ENCODE measurements around the gene RIF1.

The RIF1 gene

DNA sequence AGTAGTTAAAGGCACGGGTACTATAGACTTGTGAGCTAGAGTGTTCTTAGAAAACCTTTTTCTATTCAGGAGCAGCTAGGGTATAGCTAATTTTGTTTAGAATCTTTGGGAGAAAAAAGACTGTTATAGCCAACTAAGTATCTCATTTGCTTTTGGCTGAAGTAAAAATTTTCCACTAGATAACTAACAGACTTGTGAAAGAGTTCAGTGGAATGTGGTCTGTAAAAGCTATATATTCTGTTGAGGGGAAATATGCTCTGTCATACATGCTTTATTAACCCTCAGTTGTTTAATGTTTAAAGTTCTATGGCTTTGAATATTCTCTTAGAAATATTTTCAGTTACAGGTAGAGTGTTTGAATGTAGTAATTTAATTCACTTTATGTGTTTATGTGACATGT lies 49.7 kb downstream of the RIF1 start:
- H3K9me3 ChIP-seq (ENCODE audit: control extremely low read depth in 1 of 5, control insufficient read depth in 4 of 5, insufficient read depth in 2 of 5, low read depth in 1 of 5, low read length in 4 of 5) = no peaks in the 10 kb centered on the region
- no peaks in the 10 kb centered on the region for H3K4me1 ChIP-seq (ENCODE audit: control extremely low read depth in 1 of 4, control insufficient read depth in 4 of 4, insufficient read depth in 4 of 4, low read length in 3 of 4)
- peaks cover 19 to 82% (median 48%) of the 10 kb centered on the region in 4 experiments for H3K36me3 ChIP-seq (ENCODE audit: control insufficient read depth in 4 of 4, insufficient read depth in 4 of 4, low read length in 3 of 4)
- ChIA-PET CTCF (interaction anchor here (0.5 to 2.7 kb wide), 4 partner anchors 9 to 1224 kb away, joined by 3 to 13 read pairs (median 3); no protein-coding TSS in a partner anchor), POLR2A (no interaction called here)
- WGBS (ENCODE audit: insufficient coverage) = 100% methylated on average over 1 of the region's 1 CpG
- H3K27me3 ChIP-seq (replicated peaks in 2 of 5; ENCODE audit: control insufficient read depth in 4 of 5, insufficient read depth in 5 of 5, low read length in 4 of 5) = no peaks in the 10 kb centered on the region
- no peak overlapping the region for H3K4me3 ChIP-seq (ENCODE audit: control insufficient read depth in 1 of 7, extremely low read depth in 1 of 7, insufficient read depth in 4 of 7, low read depth in 2 of 7, low read length in 6 of 7)
- DNase-seq = no peak
- H3K27ac ChIP-seq (ENCODE audit: insufficient read depth in 1 of 2, low read depth in 1 of 2, low read length in 2 of 2, poor library complexity in 1 of 2, severe bottlenecking in 2 of 2) = no peak overlapping the region

DNA sequence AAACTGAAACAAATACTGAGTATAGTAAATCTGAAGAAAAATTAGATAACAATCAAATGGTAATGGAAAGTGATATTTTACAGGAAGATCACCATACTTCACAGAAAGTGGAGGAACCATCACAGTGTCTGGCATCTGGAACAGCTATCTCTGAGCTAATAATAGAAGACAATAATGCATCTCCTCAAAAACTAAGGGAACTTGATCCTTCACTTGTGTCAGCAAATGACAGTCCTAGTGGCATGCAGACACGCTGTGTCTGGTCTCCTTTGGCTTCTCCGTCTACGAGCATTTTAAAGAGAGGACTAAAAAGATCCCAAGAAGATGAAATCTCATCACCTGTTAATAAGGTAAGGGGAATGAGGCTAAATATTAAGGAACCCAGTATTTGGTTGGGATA lies 56.1 kb downstream of the RIF1 start:
- DNase-seq = no peak
- CTCF ChIA-PET = interaction anchor here (0.7 to 1.0 kb wide), 2 partner anchors 9 to 560 kb away, joined by 3 to 4 read pairs; no protein-coding TSS in a partner anchor
- Histone ChIP-seq H3K27me3 (replicated peaks in 2 of 5; ENCODE audit: control insufficient read depth in 4 of 5, insufficient read depth in 5 of 5, low read length in 4 of 5) (no peaks in the 10 kb centered on the region), H3K27ac (ENCODE audit: insufficient read depth in 1 of 2, low read depth in 1 of 2, low read length in 2 of 2, poor library complexity in 1 of 2, severe bottlenecking in 2 of 2) (no peak overlapping the region), H3K4me3 (ENCODE audit: control insufficient read depth in 1 of 7, extremely low read depth in 1 of 7, insufficient read depth in 4 of 7, low read depth in 2 of 7, low read length in 6 of 7) (no peak overlapping the region), H3K4me1 (ENCODE audit: control extremely low read depth in 1 of 4, control insufficient read depth in 4 of 4, insufficient read depth in 4 of 4, low read length in 3 of 4) (no peaks in the 10 kb centered on the region), H3K9me3 (ENCODE audit: control extremely low read depth in 1 of 5, control insufficient read depth in 4 of 5, insufficient read depth in 2 of 5, low read depth in 1 of 5, low read length in 4 of 5) (peaks cover 0 to 4% (median 1%) of the 10 kb centered on the region in 5 experiments), H3K36me3 (ENCODE audit: control insufficient read depth in 4 of 4, insufficient read depth in 4 of 4, low read length in 3 of 4) (peaks cover 20 to 96% (median 63%) of the 10 kb centered on the region in 4 experiments)
- POLR2A ChIA-PET = no interaction called here
- WGBS (ENCODE audit: insufficient coverage) = 100% methylated on average over 1 of the region's 3 CpGs

DNA sequence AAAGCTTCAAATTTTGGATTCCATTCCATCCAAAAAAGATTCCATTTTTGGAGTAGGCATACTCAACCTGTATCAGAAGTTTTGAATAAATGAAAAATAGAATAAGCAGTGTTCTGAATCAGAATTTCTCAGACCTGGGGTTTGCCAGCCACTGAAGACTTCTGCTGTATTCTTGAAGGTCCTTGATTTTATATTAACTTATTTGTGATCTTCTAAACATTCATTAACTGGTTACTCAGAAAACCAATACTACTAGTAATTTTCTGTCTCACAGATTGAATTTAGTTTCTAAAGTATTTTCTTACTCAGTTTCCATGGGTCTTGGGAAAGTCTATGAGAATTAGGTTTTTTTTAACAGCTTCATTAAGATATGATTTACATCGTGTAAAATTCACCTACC lies 60.9 kb downstream of the RIF1 start:
- Histone ChIP-seq H3K4me1 (ENCODE audit: control extremely low read depth in 1 of 4, control insufficient read depth in 4 of 4, insufficient read depth in 4 of 4, low read length in 3 of 4) (no peaks in the 10 kb centered on the region), H3K27ac (ENCODE audit: insufficient read depth in 1 of 2, low read depth in 1 of 2, low read length in 2 of 2, poor library complexity in 1 of 2, severe bottlenecking in 2 of 2) (no peak overlapping the region), H3K27me3 (replicated peaks in 2 of 5; ENCODE audit: control insufficient read depth in 4 of 5, insufficient read depth in 5 of 5, low read length in 4 of 5) (no peaks in the 10 kb centered on the region), H3K9me3 (ENCODE audit: control extremely low read depth in 1 of 5, control insufficient read depth in 4 of 5, insufficient read depth in 2 of 5, low read depth in 1 of 5, low read length in 4 of 5) (peaks cover 0 to 6% (median 4%) of the 10 kb centered on the region in 5 experiments), H3K4me3 (ENCODE audit: control insufficient read depth in 1 of 7, extremely low read depth in 1 of 7, insufficient read depth in 4 of 7, low read depth in 2 of 7, low read length in 6 of 7) (no peak overlapping the region), H3K36me3 (ENCODE audit: control insufficient read depth in 4 of 4, insufficient read depth in 4 of 4, low read length in 3 of 4) (peaks cover 25 to 74% (median 46%) of the 10 kb centered on the region in 4 experiments)
- CTCF ChIA-PET = interaction anchor here (0.7 kb wide), 1 partner anchor 31 kb away, joined by 3 read pairs; no protein-coding TSS in a partner anchor
- POLR2A ChIA-PET = no interaction called here
- DNase-seq = no peak
- no CpG with 5 or more reads among the region's 1 CpG for WGBS (ENCODE audit: insufficient coverage)

DNA sequence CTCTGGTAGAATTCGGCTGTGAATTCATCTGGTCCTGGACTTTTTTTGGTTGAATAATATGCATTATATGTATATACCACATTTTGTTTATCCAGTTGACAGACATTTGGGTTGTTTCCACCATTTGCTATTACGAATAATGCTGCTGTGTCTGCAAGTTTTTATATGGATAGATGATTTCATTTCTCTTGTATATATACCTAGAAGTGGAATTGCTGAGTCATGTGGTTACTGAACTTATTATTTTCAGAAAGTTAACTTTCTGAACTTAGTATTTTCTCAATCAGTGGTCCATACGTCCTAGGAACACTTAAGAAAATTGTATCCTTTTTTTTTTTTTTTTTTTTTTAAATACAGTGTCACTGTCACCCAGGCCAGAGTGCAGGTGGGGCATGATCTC lies 63.3 kb downstream of the RIF1 start:
- peaks cover 0 to 6% (median 4%) of the 10 kb centered on the region in 5 experiments for H3K9me3 ChIP-seq (ENCODE audit: control extremely low read depth in 1 of 5, control insufficient read depth in 4 of 5, insufficient read depth in 2 of 5, low read depth in 1 of 5, low read length in 4 of 5)
- ChIA-PET POLR2A (no interaction called here), CTCF (no interaction called here)
- H3K27ac ChIP-seq (ENCODE audit: insufficient read depth in 1 of 2, low read depth in 1 of 2, low read length in 2 of 2, poor library complexity in 1 of 2, severe bottlenecking in 2 of 2) = no peak overlapping the region
- H3K4me1 ChIP-seq (ENCODE audit: control extremely low read depth in 1 of 4, control insufficient read depth in 4 of 4, insufficient read depth in 4 of 4, low read length in 3 of 4) = no peaks in the 10 kb centered on the region
- H3K27me3 ChIP-seq (replicated peaks in 2 of 5; ENCODE audit: control insufficient read depth in 4 of 5, insufficient read depth in 5 of 5, low read length in 4 of 5) = no peaks in the 10 kb centered on the region
- DNase-seq = peak in 2 of 3 donors; percentile 5 to 15
- no CpG with 5 or more reads among the region's 3 CpGs for WGBS (ENCODE audit: insufficient coverage)
- peaks cover 20 to 66% (median 47%) of the 10 kb centered on the region in 4 experiments for H3K36me3 ChIP-seq (ENCODE audit: control insufficient read depth in 4 of 4, insufficient read depth in 4 of 4, low read length in 3 of 4)
- no peak overlapping the region for H3K4me3 ChIP-seq (ENCODE audit: control insufficient read depth in 1 of 7, extremely low read depth in 1 of 7, insufficient read depth in 4 of 7, low read depth in 2 of 7, low read length in 6 of 7)

DNA sequence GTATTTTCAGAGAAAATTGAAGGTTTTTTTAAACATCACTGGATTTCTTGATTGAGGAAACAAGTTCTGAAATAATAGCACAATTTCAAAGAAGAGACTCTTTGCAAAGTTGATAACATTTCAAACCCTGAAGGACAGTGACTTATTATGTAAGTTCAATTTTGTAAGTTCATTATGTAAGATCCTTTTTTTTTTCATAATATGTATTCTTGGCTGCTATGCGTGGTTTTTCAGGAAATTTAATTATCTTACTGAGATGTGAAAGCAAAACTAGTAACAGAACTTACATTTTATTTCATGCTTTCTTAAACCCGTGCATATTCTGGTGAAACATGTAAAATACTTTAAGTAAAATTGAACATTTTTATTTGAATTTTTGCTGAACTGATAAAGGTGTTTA lies 65.4 kb downstream of the RIF1 start:
- no CpG with 5 or more reads among the region's 2 CpGs for WGBS (ENCODE audit: insufficient coverage)
- Histone ChIP-seq H3K27ac (ENCODE audit: insufficient read depth in 1 of 2, low read depth in 1 of 2, low read length in 2 of 2, poor library complexity in 1 of 2, severe bottlenecking in 2 of 2) (no peak overlapping the region), H3K4me1 (ENCODE audit: control extremely low read depth in 1 of 4, control insufficient read depth in 4 of 4, insufficient read depth in 4 of 4, low read length in 3 of 4) (no peaks in the 10 kb centered on the region), H3K27me3 (replicated peaks in 2 of 5; ENCODE audit: control insufficient read depth in 4 of 5, insufficient read depth in 5 of 5, low read length in 4 of 5) (no peaks in the 10 kb centered on the region), H3K9me3 (ENCODE audit: control extremely low read depth in 1 of 5, control insufficient read depth in 4 of 5, insufficient read depth in 2 of 5, low read depth in 1 of 5, low read length in 4 of 5) (peaks cover 0 to 6% (median 4%) of the 10 kb centered on the region in 5 experiments), H3K4me3 (ENCODE audit: control insufficient read depth in 1 of 7, extremely low read depth in 1 of 7, insufficient read depth in 4 of 7, low read depth in 2 of 7, low read length in 6 of 7) (no peak overlapping the region), H3K36me3 (ENCODE audit: control insufficient read depth in 4 of 4, insufficient read depth in 4 of 4, low read length in 3 of 4) (peaks cover 17 to 50% (median 34%) of the 10 kb centered on the region in 4 experiments)
- peak in 1 of 3 donors; percentile 9 for DNase-seq
- ChIA-PET CTCF (no interaction called here), POLR2A (no interaction called here)

DNA sequence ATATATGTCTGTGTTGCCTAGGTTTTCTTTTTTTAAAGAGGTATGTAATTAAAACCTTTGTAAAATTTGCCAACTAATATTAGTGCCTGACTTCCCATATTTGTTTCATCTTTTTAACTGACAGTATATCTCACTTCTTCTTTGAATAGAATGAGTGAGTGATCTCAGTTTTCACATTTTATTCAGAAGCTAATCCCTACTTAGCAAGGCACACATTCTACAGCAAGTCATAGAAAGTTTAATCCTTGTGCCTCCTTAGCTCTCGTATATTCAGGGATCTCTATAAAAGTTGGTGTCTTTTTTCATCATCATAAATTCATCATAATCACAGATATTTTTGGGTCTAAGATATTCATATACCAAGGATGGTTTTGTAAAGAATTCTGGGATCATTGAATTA lies 66.6 kb downstream of the RIF1 start:
- H3K4me1 ChIP-seq (ENCODE audit: control extremely low read depth in 1 of 4, control insufficient read depth in 4 of 4, insufficient read depth in 4 of 4, low read length in 3 of 4) = no peaks in the 10 kb centered on the region
- CTCF ChIA-PET = interaction anchor here (1.3 kb wide), 1 partner anchor 9 kb away, joined by 5 read pairs; no protein-coding TSS in a partner anchor
- peaks cover 12 to 49% (median 29%) of the 10 kb centered on the region in 4 experiments for H3K36me3 ChIP-seq (ENCODE audit: control insufficient read depth in 4 of 4, insufficient read depth in 4 of 4, low read length in 3 of 4)
- no peak overlapping the region for H3K27ac ChIP-seq (ENCODE audit: insufficient read depth in 1 of 2, low read depth in 1 of 2, low read length in 2 of 2, poor library complexity in 1 of 2, severe bottlenecking in 2 of 2)
- WGBS (ENCODE audit: insufficient coverage) = no CpG with 5 or more reads among the region's 1 CpG
- DNase-seq = no peak
- no peaks in the 10 kb centered on the region for H3K9me3 ChIP-seq (ENCODE audit: control extremely low read depth in 1 of 5, control insufficient read depth in 4 of 5, insufficient read depth in 2 of 5, low read depth in 1 of 5, low read length in 4 of 5)
- POLR2A ChIA-PET = no interaction called here
- H3K4me3 ChIP-seq (ENCODE audit: control insufficient read depth in 1 of 7, extremely low read depth in 1 of 7, insufficient read depth in 4 of 7, low read depth in 2 of 7, low read length in 6 of 7) = no peak overlapping the region
- H3K27me3 ChIP-seq (replicated peaks in 2 of 5; ENCODE audit: control insufficient read depth in 4 of 5, insufficient read depth in 5 of 5, low read length in 4 of 5) = no peaks in the 10 kb centered on the region

DNA sequence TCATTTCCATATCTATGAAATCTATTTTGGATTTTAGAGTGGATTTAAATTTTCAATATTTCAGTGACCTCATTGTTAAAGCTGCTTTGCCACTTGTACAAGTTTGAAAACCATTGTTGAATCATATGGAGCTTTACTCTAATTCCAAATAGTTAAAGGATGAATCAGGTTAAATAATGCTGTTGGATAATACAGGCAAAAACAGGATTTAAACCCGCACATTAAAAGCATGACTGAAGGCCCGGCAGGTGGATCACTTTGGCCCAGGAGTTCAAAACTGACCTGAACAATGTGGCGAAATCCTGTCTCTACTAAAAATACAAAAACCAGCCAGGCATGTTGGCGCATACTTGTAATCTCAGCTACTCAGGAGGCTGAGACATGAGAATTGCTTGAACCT lies 68.3 kb downstream of the RIF1 start:
- Histone ChIP-seq H3K36me3 (ENCODE audit: control insufficient read depth in 4 of 4, insufficient read depth in 4 of 4, low read length in 3 of 4) (peaks cover 13 to 60% (median 35%) of the 10 kb centered on the region in 4 experiments), H3K4me1 (ENCODE audit: control extremely low read depth in 1 of 4, control insufficient read depth in 4 of 4, insufficient read depth in 4 of 4, low read length in 3 of 4) (no peaks in the 10 kb centered on the region), H3K9me3 (ENCODE audit: control extremely low read depth in 1 of 5, control insufficient read depth in 4 of 5, insufficient read depth in 2 of 5, low read depth in 1 of 5, low read length in 4 of 5) (no peaks in the 10 kb centered on the region), H3K27ac (ENCODE audit: insufficient read depth in 1 of 2, low read depth in 1 of 2, low read length in 2 of 2, poor library complexity in 1 of 2, severe bottlenecking in 2 of 2) (no peak overlapping the region), H3K27me3 (replicated peaks in 2 of 5; ENCODE audit: control insufficient read depth in 4 of 5, insufficient read depth in 5 of 5, low read length in 4 of 5) (no peaks in the 10 kb centered on the region), H3K4me3 (ENCODE audit: control insufficient read depth in 1 of 7, extremely low read depth in 1 of 7, insufficient read depth in 4 of 7, low read depth in 2 of 7, low read length in 6 of 7) (no peak overlapping the region)
- WGBS (ENCODE audit: insufficient coverage) = 100% methylated on average over 4 of the region's 4 CpGs
- no peak for DNase-seq
- POLR2A ChIA-PET = interaction anchor here (0.6 kb wide), 1 partner anchor 685 kb away, joined by 4 read pairs; no protein-coding TSS in a partner anchor
- CTCF ChIA-PET = interaction anchor here (0.6 to 1.0 kb wide), 2 partner anchors 13 to 524 kb away, joined by 3 read pairs; no protein-coding TSS in a partner anchor

Data from common myeloid progenitor, CD34-positive (primary cell).